ENCODE results near the gene SLC25A43. TPM values are rescaled to one million over a fixed set of nuclear protein-coding genes. Genes with fewer than 3 reads are reported as not detected.

Gene SLC25A43
- total and polyA plus RNA-seq, 8 donors = 3.2 to 6.5 (median 3.9) TPM

GRCh38 chrX:119399772-119400101 is 601 bp downstream of the SLC25A43 start:
- WGBS, 2 donors = 14 to 25% methylated on average over 12 of the region's 12 CpGs
- peak overlapping the region; percentile 25 to 51 (median 46) for H3K4me3 ChIP-seq
- TF ChIP-seq CTCF (IDR thresholded peaks at IDR 0.05) = no peak
- H3K4me1 ChIP-seq = peaks cover 0 to 3% (median 0%) of the 10 kb centered on the region in 3 donors
- H3K36me3 ChIP-seq = no peaks in the 10 kb centered on the region
- H3K9me3 ChIP-seq = no peaks in the 10 kb centered on the region
- peak overlapping the region in 2 of 4 donors; percentile 50 to 63 for H3K27ac ChIP-seq
- intact Hi-C loops (cut with DNase I) = no loop called here
- DNase-seq (no peak), ATAC-seq (peak; percentile 33 to 43 (median 36)), FAIRE-seq (no peak)
- no peaks in the 10 kb centered on the region for H3K27me3 ChIP-seq

- H3K27me3 ChIP-seq = no peaks in the 10 kb centered on the region
- no peaks in the 10 kb centered on the region for H3K9me3 ChIP-seq
- ATAC-seq = no peak
- intact Hi-C loops (cut with DNase I) = no loop called here
- no peak for FAIRE-seq
- no peak for DNase-seq
- WGBS, 2 donors = 49 to 67% methylated on average over 4 of the region's 4 CpGs
- H3K4me1 ChIP-seq = peaks cover 0 to 3% (median 0%) of the 10 kb centered on the region in 3 donors
- H3K27ac ChIP-seq = no peak overlapping the region
- no peak for TF ChIP-seq CTCF (IDR thresholded peaks at IDR 0.05)
- no peak overlapping the region for H3K4me3 ChIP-seq
- H3K36me3 ChIP-seq = no peaks in the 10 kb centered on the region
Observed at GRCh38 chrX:119401569-119401968, 2.4 kb downstream of the SLC25A43 start.

GRCh38 chrX:119402588-119402987 is 3.5 kb downstream of the SLC25A43 start:
- no peak for FAIRE-seq
- 81 to 86% methylated on average over 4 of the region's 4 CpGs for WGBS, 2 donors

GRCh38 chrX:119406776-119407175 is 7.6 kb downstream of the SLC25A43 start:
- Histone ChIP-seq H3K4me3 (no peak overlapping the region), H3K36me3 (no peaks in the 10 kb centered on the region), H3K9me3 (no peaks in the 10 kb centered on the region), H3K27ac (no peak overlapping the region), H3K4me1 (no peaks in the 10 kb centered on the region), H3K27me3 (no peaks in the 10 kb centered on the region)
- 73 to 85% methylated on average over 1 of the region's 1 CpG for WGBS, 2 donors
- intact Hi-C loops (cut with DNase I) = no loop called here
- no peak for TF ChIP-seq CTCF (IDR thresholded peaks at IDR 0.05)
- DNase-seq (no peak), FAIRE-seq (no peak), ATAC-seq (no peak)

More at GRCh38 chrX:119402588-119402987, 3.5 kb downstream of the SLC25A43 start:
- ATAC-seq = no peak
- peaks cover 0 to 3% (median 0%) of the 10 kb centered on the region in 3 donors for H3K4me1 ChIP-seq
- H3K9me3 ChIP-seq = no peaks in the 10 kb centered on the region
- H3K27me3 ChIP-seq = no peaks in the 10 kb centered on the region
- no peak for DNase-seq
- H3K4me3 ChIP-seq = no peak overlapping the region
- no peaks in the 10 kb centered on the region for H3K36me3 ChIP-seq
- no peak overlapping the region for H3K27ac ChIP-seq
- intact Hi-C loops (cut with DNase I) = no loop called here
- TF ChIP-seq CTCF (IDR thresholded peaks at IDR 0.05) = no peak

GRCh38 chrX:119407681-119408080 is 8.5 kb downstream of the SLC25A43 start:
- TF ChIP-seq CTCF (IDR thresholded peaks at IDR 0.05) = no peak
- H3K36me3 ChIP-seq = no peaks in the 10 kb centered on the region
- no peaks in the 10 kb centered on the region for H3K27me3 ChIP-seq
- no peaks in the 10 kb centered on the region for H3K9me3 ChIP-seq
- H3K27ac ChIP-seq = no peak overlapping the region
- intact Hi-C loops (cut with DNase I) = no loop called here
- FAIRE-seq (no peak), DNase-seq (no peak), ATAC-seq (no peak)
- H3K4me1 ChIP-seq = no peaks in the 10 kb centered on the region
- H3K4me3 ChIP-seq = no peak overlapping the region
- WGBS, 2 donors = 76 to 85% methylated on average over 9 of the region's 9 CpGs
